Measurements from ENCODE around the gene PDIA6. TPM values are rescaled to one million over a fixed set of nuclear protein-coding genes. Genes with fewer than 3 reads are reported as not detected.

Gene PDIA6
- total RNA-seq, 1 donor from 2014 or later = 346 TPM

- no peaks in the 10 kb centered on the region for H3K4me1 ChIP-seq (ENCODE audit: insufficient read depth, low read length)
- H3K36me3 ChIP-seq (ENCODE audit: insufficient read depth, low read length) = no peaks in the 10 kb centered on the region
- peaks cover 6% of the 10 kb centered on the region for H3K9me3 ChIP-seq (ENCODE audit: insufficient read depth, low read depth, low read length)
- H3K79me2 ChIP-seq (ENCODE audit: insufficient read depth, low read length) = no peaks in the 10 kb centered on the region
- Mint-ChIP-seq H3K36me3 (ENCODE audit: low read depth, unreplicated experiment) (no peaks in the 10 kb centered on the region), H3K27ac (ENCODE audit: unreplicated experiment) (no peak overlapping the region), H3K9me3 (ENCODE audit: unreplicated experiment) (peaks cover 2% of the 10 kb centered on the region), H3K4me3 (ENCODE audit: unreplicated experiment) (no peak overlapping the region), H3K4me1 (ENCODE audit: low read depth, unreplicated experiment) (no peaks in the 10 kb centered on the region), H3K27me3 (ENCODE audit: low read depth, unreplicated experiment) (peaks cover 42% of the 10 kb centered on the region)
- no peak overlapping the region for H3K9ac ChIP-seq (ENCODE audit: low read length)
- H3K27ac ChIP-seq (ENCODE audit: low read depth, low read length) = no peak overlapping the region
- H3K27me3 ChIP-seq (ENCODE audit: insufficient read depth, low read length) = peaks cover 19% of the 10 kb centered on the region
- H2AFZ ChIP-seq (ENCODE audit: low read depth, low read length) = no peak overlapping the region
- no peak for TF ChIP-seq EZH2 (IDR thresholded peaks at IDR 0.05; ENCODE audit: insufficient read depth, low read length)
- H3K4me3 ChIP-seq (ENCODE audit: insufficient read depth, low read depth, low read length) = no peak overlapping the region
- DNase-seq (ENCODE audit: low read depth) = no peak
- FAIRE-seq = no peak
- no peak overlapping the region for H3K4me2 ChIP-seq (ENCODE audit: low read length)
- H4K20me1 ChIP-seq (ENCODE audit: insufficient read depth, low read length) = no peaks in the 10 kb centered on the region
Observed at GRCh38 chr2:10824191-10824590, 11.6 kb upstream of the PDIA6 start.

- H3K36me3 Mint-ChIP-seq (ENCODE audit: low read depth, unreplicated experiment) = no peaks in the 10 kb centered on the region
- no peak overlapping the region for H3K4me3 Mint-ChIP-seq (ENCODE audit: unreplicated experiment)
- FAIRE-seq (no peak), DNase-seq (ENCODE audit: low read depth) (no peak)
- TF ChIP-seq CTCF (IDR thresholded peaks at IDR 0.05; ENCODE audit: insufficient read depth, low read depth, low read length) = no peak
- no peak for TF ChIP-seq EZH2 (IDR thresholded peaks at IDR 0.05; ENCODE audit: insufficient read depth, low read length)
- Histone ChIP-seq H3K79me2 (ENCODE audit: insufficient read depth, low read length) (no peaks in the 10 kb centered on the region), H3K27ac (ENCODE audit: low read depth, low read length) (no peak overlapping the region), H3K9ac (ENCODE audit: low read length) (no peak overlapping the region), H4K20me1 (ENCODE audit: insufficient read depth, low read length) (no peaks in the 10 kb centered on the region), H3K4me3 (ENCODE audit: insufficient read depth, low read depth, low read length) (no peak overlapping the region), H3K4me2 (ENCODE audit: low read length) (no peak overlapping the region), H3K4me1 (ENCODE audit: insufficient read depth, low read length) (no peaks in the 10 kb centered on the region), H3K36me3 (ENCODE audit: insufficient read depth, low read length) (no peaks in the 10 kb centered on the region), H3K9me3 (ENCODE audit: insufficient read depth, low read depth, low read length) (peaks cover 6% of the 10 kb centered on the region), H2AFZ (ENCODE audit: low read depth, low read length) (no peak overlapping the region), H3K27me3 (ENCODE audit: insufficient read depth, low read length) (peaks cover 16% of the 10 kb centered on the region)
- peaks cover 4% of the 10 kb centered on the region for H3K9me3 Mint-ChIP-seq (ENCODE audit: unreplicated experiment)
- no peaks in the 10 kb centered on the region for H3K4me1 Mint-ChIP-seq (ENCODE audit: low read depth, unreplicated experiment)
- no peak overlapping the region for H3K27ac Mint-ChIP-seq (ENCODE audit: unreplicated experiment)
- peaks cover 39% of the 10 kb centered on the region for H3K27me3 Mint-ChIP-seq (ENCODE audit: low read depth, unreplicated experiment)
Observed at GRCh38 chr2:10820978-10821695, 8.6 kb upstream of the PDIA6 start.

- no peak overlapping the region for H3K9ac ChIP-seq (ENCODE audit: low read length)
- H3K27ac ChIP-seq (ENCODE audit: low read depth, low read length) = no peak overlapping the region
- Mint-ChIP-seq H3K27me3 (ENCODE audit: low read depth, unreplicated experiment) (peaks cover 39% of the 10 kb centered on the region), H3K27ac (ENCODE audit: unreplicated experiment) (no peak overlapping the region), H3K36me3 (ENCODE audit: low read depth, unreplicated experiment) (no peaks in the 10 kb centered on the region), H3K4me1 (ENCODE audit: low read depth, unreplicated experiment) (no peaks in the 10 kb centered on the region), H3K9me3 (ENCODE audit: unreplicated experiment) (peaks cover 4% of the 10 kb centered on the region), H3K4me3 (ENCODE audit: unreplicated experiment) (no peak overlapping the region)
- peaks cover 13% of the 10 kb centered on the region for H3K27me3 ChIP-seq (ENCODE audit: insufficient read depth, low read length)
- no peak for TF ChIP-seq EZH2 (IDR thresholded peaks at IDR 0.05; ENCODE audit: insufficient read depth, low read length)
- TF ChIP-seq CTCF (IDR thresholded peaks at IDR 0.05; ENCODE audit: insufficient read depth, low read depth, low read length) = no peak
- FAIRE-seq = no peak
- H3K79me2 ChIP-seq (ENCODE audit: insufficient read depth, low read length) = no peaks in the 10 kb centered on the region
- no peak overlapping the region for H3K4me2 ChIP-seq (ENCODE audit: low read length)
- no peaks in the 10 kb centered on the region for H4K20me1 ChIP-seq (ENCODE audit: insufficient read depth, low read length)
- H3K4me1 ChIP-seq (ENCODE audit: insufficient read depth, low read length) = no peaks in the 10 kb centered on the region
- peaks cover 4% of the 10 kb centered on the region for H3K9me3 ChIP-seq (ENCODE audit: insufficient read depth, low read depth, low read length)
- no peak overlapping the region for H3K4me3 ChIP-seq (ENCODE audit: insufficient read depth, low read depth, low read length)
- H3K36me3 ChIP-seq (ENCODE audit: insufficient read depth, low read length) = no peaks in the 10 kb centered on the region
- no peak for DNase-seq (ENCODE audit: low read depth)
- no peak overlapping the region for H2AFZ ChIP-seq (ENCODE audit: low read depth, low read length)
Observed at GRCh38 chr2:10820562-10820961, 8.0 kb upstream of the PDIA6 start.

Data from astrocyte (in vitro differentiated cells and primary cell).